ENCODE measurements around the gene TAAR6.
"Not testable (repeated sequence)": the region's sequence is repeated elsewhere in the genome, so short reads cannot be mapped to it uniquely, and the experiment has no call there.

Gene TAAR6

DNA sequence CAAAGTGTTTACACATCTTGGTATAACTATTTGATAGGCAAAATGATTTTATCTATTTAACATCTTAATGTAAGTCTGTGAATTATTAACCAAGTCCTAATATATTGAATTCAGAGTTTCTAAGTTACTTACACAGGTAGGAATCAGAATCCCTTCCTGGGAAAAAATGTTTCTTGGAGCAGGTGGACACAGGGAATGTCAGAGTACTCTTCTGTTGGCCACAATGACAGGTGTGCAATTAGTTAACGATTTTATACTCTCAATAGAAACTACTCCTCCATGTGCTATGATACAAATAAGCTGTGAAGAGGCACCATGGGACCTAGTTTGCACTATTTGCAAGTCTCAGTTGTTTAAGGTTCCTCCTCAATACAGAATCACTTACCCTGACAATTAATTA, 20.2 kb downstream of the TAAR6 start:
- no peak for DNase-seq (ENCODE audit: low read depth)

GRCh38 chr6:132592855-132593254, 22.7 kb downstream of the TAAR6 start:
- no peak for DNase-seq (ENCODE audit: low read depth)

- DNase-seq (ENCODE audit: low read depth), result no peak
Observed at GRCh38 chr6:132596201-132596600, 26.1 kb downstream of the TAAR6 start.

- DNase-seq (ENCODE audit: low read depth), result no peak
Observed at GRCh38 chr6:132598473-132598872, 28.4 kb downstream of the TAAR6 start.

DNA sequence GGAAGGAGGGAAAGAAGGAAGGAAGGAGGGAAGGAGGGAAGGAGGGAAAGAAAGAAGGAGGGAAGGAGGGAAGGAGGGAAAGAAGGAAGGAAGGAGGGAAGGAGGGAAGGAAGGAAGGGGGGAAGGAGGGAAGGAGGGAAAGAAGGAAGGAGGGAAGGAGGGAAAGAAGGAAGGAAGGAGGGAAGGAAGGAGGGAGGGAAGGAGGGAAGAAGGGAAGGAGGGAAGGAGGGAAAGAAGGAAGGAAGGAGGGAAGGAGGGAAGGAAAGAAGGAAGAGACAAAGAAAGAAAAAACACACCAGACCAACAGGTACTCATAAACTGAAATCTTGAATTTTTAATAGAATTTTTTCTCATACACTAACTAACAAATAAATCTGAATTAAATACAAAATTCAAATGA, 30.8 kb downstream of the TAAR6 start:
- DNase-seq (ENCODE audit: low read depth), result not testable (repeated sequence)

- DNase-seq (ENCODE audit: low read depth), result no peak
Observed at GRCh38 chr6:132604635-132605152, 34.6 kb downstream of the TAAR6 start.

DNA sequence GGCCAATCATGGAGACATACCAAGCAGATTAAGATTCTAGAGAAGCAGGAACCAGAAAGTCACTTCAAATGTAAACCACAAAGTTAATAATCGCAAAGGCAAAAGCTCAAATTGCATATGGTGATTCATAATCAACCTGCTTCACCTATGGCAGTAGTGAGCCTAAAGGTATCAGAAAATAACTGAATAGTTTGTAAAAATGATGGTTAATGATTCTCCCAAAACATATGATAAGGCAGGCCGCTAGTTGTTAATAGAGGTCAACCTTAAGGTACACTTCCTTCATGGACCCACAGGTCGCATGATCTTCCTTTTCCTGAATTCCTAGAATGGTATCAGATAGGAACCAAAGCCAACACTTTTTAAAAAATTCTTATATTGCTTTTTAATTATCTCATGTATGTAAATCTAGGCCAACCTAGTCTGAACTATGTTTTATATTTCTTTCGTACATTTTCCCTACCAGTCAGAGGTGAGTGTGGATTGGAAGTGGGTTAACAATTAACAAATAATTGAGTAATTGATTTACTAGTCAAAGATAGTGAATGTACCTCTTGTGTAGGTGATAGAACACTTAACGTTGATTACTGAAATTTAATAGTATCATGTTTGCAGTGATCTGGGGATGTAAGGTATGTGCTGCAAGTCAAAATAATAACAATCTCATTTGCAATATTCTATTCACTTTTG, 37.6 kb downstream of the TAAR6 start:
- DNase-seq (ENCODE audit: low read depth), result no peak

DNA sequence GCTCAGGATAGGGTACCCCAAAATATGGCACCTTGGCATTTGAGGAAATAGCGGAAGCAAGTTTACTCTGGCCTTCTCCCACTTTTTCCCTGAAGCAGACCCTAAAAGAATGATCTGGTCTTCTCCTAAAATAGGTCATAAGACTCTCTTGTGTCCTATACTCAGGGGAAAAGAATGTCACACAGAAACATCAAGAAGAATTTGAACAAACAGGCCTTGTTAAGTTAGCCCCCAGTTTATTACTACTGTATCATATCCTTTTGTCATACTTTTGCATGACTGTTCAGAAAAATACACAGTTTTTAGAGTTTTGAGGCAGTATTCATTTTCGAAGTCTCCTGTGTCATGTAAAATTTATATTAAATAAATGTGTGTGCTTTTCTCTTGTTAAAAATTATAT, 41.5 kb downstream of the TAAR6 start:
- DNase-seq (ENCODE audit: low read depth), result no peak

DNA sequence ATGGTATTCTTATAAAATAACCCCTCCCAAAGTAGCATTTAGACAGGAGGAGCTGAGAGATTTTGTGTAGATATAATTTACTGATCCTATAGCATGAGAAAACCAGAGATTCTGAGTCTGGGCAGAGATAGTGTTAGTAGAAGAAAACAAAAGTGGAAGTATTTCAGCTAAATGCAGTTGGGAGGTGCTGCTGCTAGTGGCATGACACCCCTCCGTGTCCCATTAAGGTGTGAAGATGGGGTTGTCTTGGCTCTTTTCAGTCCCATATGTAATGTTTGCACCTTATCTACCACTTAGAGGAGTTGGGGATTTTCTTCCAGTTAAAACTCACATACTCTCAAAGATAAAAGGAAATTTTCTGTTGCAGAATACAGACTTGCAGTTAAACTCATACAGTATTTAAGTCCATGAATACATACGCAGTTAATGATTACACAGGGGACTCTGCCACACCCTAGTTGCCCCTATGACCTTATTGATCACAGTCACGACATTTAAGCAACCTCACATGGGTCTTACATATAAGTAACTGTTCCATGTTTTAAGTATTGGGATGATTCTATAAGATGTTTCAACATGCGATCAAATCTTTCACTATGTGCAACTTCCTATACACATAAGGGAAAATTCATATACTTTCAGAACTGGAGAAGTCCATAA, 42.5 kb downstream of the TAAR6 start:
- DNase-seq (ENCODE audit: low read depth), result no peak

GRCh38 chr6:132614554-132614953, 44.4 kb downstream of the TAAR6 start:
- DNase-seq (ENCODE audit: low read depth), result no peak

DNA sequence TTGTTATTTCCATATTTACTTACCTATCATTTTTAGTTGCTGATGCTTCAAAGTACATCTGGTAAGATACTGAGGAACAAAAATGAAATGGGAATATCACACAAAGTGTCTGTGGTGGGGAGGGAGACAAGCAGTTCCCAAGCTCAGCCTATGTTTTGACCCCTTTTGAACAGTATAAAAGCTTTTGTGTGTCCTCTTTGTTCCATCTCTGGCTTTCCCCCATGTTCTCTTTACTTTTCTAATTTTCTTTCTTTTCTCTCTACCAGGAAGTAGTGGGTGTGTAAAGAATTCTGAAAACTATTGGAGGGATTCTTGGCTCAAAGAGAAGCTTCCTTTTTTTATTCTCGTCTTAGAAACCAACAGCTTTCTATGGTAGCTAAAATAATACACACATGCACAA, 46.6 kb downstream of the TAAR6 start:
- DNase-seq (ENCODE audit: low read depth), result no peak

Data from stimulated activated CD8-positive, alpha-beta memory T cell treated with anti-CD3 and anti-CD28 coated beads, Interleukin-12 subunit alpha, Interleukin-12 subunit beta, amount 100 ng/mL, for 1 hour (primary cell).